Liver (tissue), 9 donors: ENCODE results near the gene P3H1. TPM values are rescaled to one million over a fixed set of nuclear protein-coding genes. Genes with fewer than 3 reads are reported as not detected.

ENCODE experiments used
- DNase-seq: peaks from one replicate; pipeline ENCODE4 v3.0.0-alpha.2; 2017; ENCODE audit warnings: low spot score
- H3K27ac ChIP-seq, 2 donors: one replicate each; pipeline ENCODE4 v1.7.0; 2013; ENCODE audit warnings: inconsistent platforms in 2 of 2, low read length in 2 of 2, control low read depth in 1 of 2, low read depth in 1 of 2, mild to moderate bottlenecking in 1 of 2
- H3K27me3 ChIP-seq, 4 donors: one replicate each; pipeline versions ENCODE4 v1.6.1 to v1.7.0; 2013; ENCODE audit warnings: low read length in 3 of 4, inconsistent platforms in 1 of 4, mild to moderate bottlenecking in 1 of 4, moderate library complexity in 1 of 4; ENCODE audit not compliant: control insufficient read depth in 4 of 4, insufficient read depth in 4 of 4
- H3K36me3 ChIP-seq, 4 donors: one replicate each; pipeline versions ENCODE4 v1.6.1 to v1.7.0; 2013; ENCODE audit warnings: low read length in 3 of 4, mild to moderate bottlenecking in 3 of 4, low read depth in 1 of 4, moderate library complexity in 1 of 4; ENCODE audit not compliant: control insufficient read depth in 4 of 4, insufficient read depth in 3 of 4
- H3K4me1 ChIP-seq, 4 donors: one replicate each; pipeline versions ENCODE4 v1.6.1 to v1.7.0; 2013; ENCODE audit warnings: low read length in 3 of 4, mild to moderate bottlenecking in 3 of 4, moderate library complexity in 1 of 4; ENCODE audit not compliant: control insufficient read depth in 4 of 4, insufficient read depth in 4 of 4
- H3K4me3 ChIP-seq, 3 donors: one replicate each; pipeline versions ENCODE4 v1.6.1 to v1.7.0; 2013; ENCODE audit warnings: low read length in 3 of 3, control low read depth in 1 of 3, low read depth in 1 of 3, mild to moderate bottlenecking in 1 of 3
- H3K9ac ChIP-seq, 2 donors: one replicate each; pipeline ENCODE4 v1.7.0; 2013; ENCODE audit warnings: low read length in 2 of 2, mild to moderate bottlenecking in 2 of 2, moderate library complexity in 2 of 2, control low read depth in 1 of 2, low read depth in 1 of 2
- H3K9me3 ChIP-seq, 4 donors: one replicate each; pipeline versions ENCODE4 v1.6.1 to v1.7.0; 2013; ENCODE audit warnings: low read length in 3 of 4; ENCODE audit not compliant: control insufficient read depth in 4 of 4
- ATF3 ChIP-seq: IDR thresholded peaks from 2 replicates; pipeline ENCODE4 v1.6.1; 2016; ENCODE audit warnings: antibody characterized with exemption
- EGR1 ChIP-seq, 2 donors: IDR thresholded peaks; 2 replicates each; pipeline ENCODE4 v1.6.1; 2016 to 2018; ENCODE audit warnings: antibody characterized with exemption in 2 of 2, low read depth in 2 of 2
- FOXA1 ChIP-seq: IDR thresholded peaks from 2 replicates; pipeline ENCODE4 v1.6.1; 2016; ENCODE audit warnings: antibody characterized with exemption
- FOXA2 ChIP-seq: IDR thresholded peaks from 2 replicates; pipeline ENCODE4 v1.6.1; 2016; ENCODE audit warnings: antibody characterized with exemption
- GABPA ChIP-seq, 2 donors: IDR thresholded peaks in 1 of 2; conservative IDR thresholded peaks in 1 of 2; 2 replicates each; pipeline ENCODE4 v1.6.1; 2016; ENCODE audit warnings: antibody characterized with exemption in 2 of 2, mild to moderate bottlenecking in 1 of 2, moderate library complexity in 1 of 2
- HNF4A ChIP-seq, 2 donors: conservative IDR thresholded peaks; 2 replicates each; pipeline ENCODE4 v1.6.1; 2016; ENCODE audit warnings: antibody characterized with exemption in 2 of 2, mild to moderate bottlenecking in 2 of 2
- HNF4G ChIP-seq: IDR thresholded peaks from 2 replicates; pipeline ENCODE4 v1.6.1; 2016; ENCODE audit warnings: antibody characterized with exemption
- JUND ChIP-seq, 2 donors: IDR thresholded peaks; 2 replicates each; pipeline ENCODE4 v1.6.1; 2016; ENCODE audit warnings: antibody characterized with exemption in 2 of 2
- MAX ChIP-seq: IDR thresholded peaks from 2 replicates; pipeline ENCODE4 v1.6.1; 2016; ENCODE audit warnings: antibody characterized with exemption
- NR2F2 ChIP-seq: IDR thresholded peaks from 2 replicates; pipeline ENCODE4 v1.6.1; 2016; ENCODE audit warnings: antibody characterized with exemption
- RAD21 ChIP-seq, 2 donors: IDR thresholded peaks; 2 replicates each; pipeline ENCODE4 v1.6.1; 2016; ENCODE audit warnings: antibody characterized with exemption in 2 of 2, mild to moderate bottlenecking in 2 of 2
- RXRA ChIP-seq, 2 donors: IDR thresholded peaks; 2 replicates each; pipeline ENCODE4 v1.6.1; 2017 to 2018; ENCODE audit warnings: antibody characterized with exemption in 2 of 2, mild to moderate bottlenecking in 1 of 2
- SP1 ChIP-seq: IDR thresholded peaks from 2 replicates; pipeline ENCODE4 v1.6.1; 2018; ENCODE audit warnings: antibody characterized with exemption, mild to moderate bottlenecking
- TAF1 ChIP-seq: conservative IDR thresholded peaks from 2 replicates; pipeline ENCODE4 v1.6.1; 2016; ENCODE audit warnings: antibody characterized with exemption, mild to moderate bottlenecking
- YY1 ChIP-seq: IDR thresholded peaks from 2 replicates; pipeline ENCODE4 v1.6.1; 2016; ENCODE audit warnings: antibody characterized with exemption, mild to moderate bottlenecking
- WGBS: extraction: QIAGEN DNeasy Blood & Tissue Kit; methylation state at CpG from one replicate; pipeline ENCODE4 v1.1.7; 2013; 5-methylcytosine and 5-hydroxymethylcytosine counted together
- polyA plus RNA-seq, 2 donors: library from polyadenylated mRNA; stranded (reverse) in 1 of 2; unstranded in 1 of 2; fragments of 200-250 nt in 1 of 2; fragments of >200 nt in 1 of 2; fragmentation: Nextera tagmentation in 1 of 2; extraction: Ambion mirVana in 1 of 2; gene quantifications; one replicate each; pipeline versions ENCODE4 v1.2.1 to v1.2.3, GENCODE V29; 2013 to 2015
- total RNA-seq, 2 donors: library from RNA; depleted of rRNA; stranded (reverse); fragments of >200 nt; gene quantifications; one replicate each; pipeline ENCODE4 v1.2.3, GENCODE V29; 2014
- TF ChIP-seq, protein P1 (sequence below): fragments of 150-350 bp; IDR thresholded peaks from 2 replicates; pipeline ENCODE4 v1.5.1; 2017; ENCODE audit warnings: improper control_type of control experiment, low read depth, low read length; ENCODE audit not compliant: missing input control
- TF ChIP-seq, protein P2 (sequence below): IDR thresholded peaks from 2 replicates; pipeline ENCODE4 v1.6.1; 2016; ENCODE audit warnings: antibody characterized with exemption, mild to moderate bottlenecking
- TF ChIP-seq, protein P3 (sequence below): IDR thresholded peaks from 2 replicates; pipeline ENCODE4 v1.6.1; 2016; ENCODE audit warnings: antibody characterized with exemption
- donor health status: healthy.
- donor health status: healthy.
- donor health status: healthy.
- donor health status: healthy.
- donor health status: healthy.

P3H1 gene
- total and polyA plus RNA-seq, 4 donors = 14.9 to 28.0 (median 22.7) TPM

GRCh38 chr1:42743317-42744147, 23.3 kb downstream of the P3H1 start:
- Histone ChIP-seq H3K36me3 (peaks cover 1 to 26% (median 10%) of the 10 kb centered on the region in 4 donors), H3K4me3 (no peak overlapping the region), H3K9ac (no peak overlapping the region), H3K9me3 (no peaks in the 10 kb centered on the region), H3K27me3 (no peaks in the 10 kb centered on the region), H3K4me1 (peaks cover 2 to 7% (median 5%) of the 10 kb centered on the region in 4 donors), H3K27ac (no peak overlapping the region)
- TF ChIP-seq RAD21 (IDR thresholded peaks at IDR 0.05) (no peak), EGR1 (IDR thresholded peaks at IDR 0.05; ENCODE audit: low read depth in 2 of 2) (no peak), ATF3 (no peak), MAX (no peak), HNF4G (no peak), RXRA (IDR thresholded peaks at IDR 0.05) (no peak), SP1 (no peak), FOXA2 (no peak), GABPA (IDR thresholded peaks at IDR 0.05 in 1 of 2, conservative IDR thresholded peaks at IDR 0.05 in 1 of 2) (no peak), JUND (IDR thresholded peaks at IDR 0.05) (no peak), NR2F2 (no peak), FOXA1 (no peak), HNF4A (conservative IDR thresholded peaks at IDR 0.05) (no peak), TAF1 (no peak), YY1 (no peak)
- TF ChIP-seq, protein P1, sequence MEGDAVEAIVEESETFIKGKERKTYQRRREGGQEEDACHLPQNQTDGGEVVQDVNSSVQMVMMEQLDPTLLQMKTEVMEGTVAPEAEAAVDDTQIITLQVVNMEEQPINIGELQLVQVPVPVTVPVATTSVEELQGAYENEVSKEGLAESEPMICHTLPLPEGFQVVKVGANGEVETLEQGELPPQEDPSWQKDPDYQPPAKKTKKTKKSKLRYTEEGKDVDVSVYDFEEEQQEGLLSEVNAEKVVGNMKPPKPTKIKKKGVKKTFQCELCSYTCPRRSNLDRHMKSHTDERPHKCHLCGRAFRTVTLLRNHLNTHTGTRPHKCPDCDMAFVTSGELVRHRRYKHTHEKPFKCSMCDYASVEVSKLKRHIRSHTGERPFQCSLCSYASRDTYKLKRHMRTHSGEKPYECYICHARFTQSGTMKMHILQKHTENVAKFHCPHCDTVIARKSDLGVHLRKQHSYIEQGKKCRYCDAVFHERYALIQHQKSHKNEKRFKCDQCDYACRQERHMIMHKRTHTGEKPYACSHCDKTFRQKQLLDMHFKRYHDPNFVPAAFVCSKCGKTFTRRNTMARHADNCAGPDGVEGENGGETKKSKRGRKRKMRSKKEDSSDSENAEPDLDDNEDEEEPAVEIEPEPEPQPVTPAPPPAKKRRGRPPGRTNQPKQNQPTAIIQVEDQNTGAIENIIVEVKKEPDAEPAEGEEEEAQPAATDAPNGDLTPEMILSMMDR = no peak
- TF ChIP-seq, protein P2, sequence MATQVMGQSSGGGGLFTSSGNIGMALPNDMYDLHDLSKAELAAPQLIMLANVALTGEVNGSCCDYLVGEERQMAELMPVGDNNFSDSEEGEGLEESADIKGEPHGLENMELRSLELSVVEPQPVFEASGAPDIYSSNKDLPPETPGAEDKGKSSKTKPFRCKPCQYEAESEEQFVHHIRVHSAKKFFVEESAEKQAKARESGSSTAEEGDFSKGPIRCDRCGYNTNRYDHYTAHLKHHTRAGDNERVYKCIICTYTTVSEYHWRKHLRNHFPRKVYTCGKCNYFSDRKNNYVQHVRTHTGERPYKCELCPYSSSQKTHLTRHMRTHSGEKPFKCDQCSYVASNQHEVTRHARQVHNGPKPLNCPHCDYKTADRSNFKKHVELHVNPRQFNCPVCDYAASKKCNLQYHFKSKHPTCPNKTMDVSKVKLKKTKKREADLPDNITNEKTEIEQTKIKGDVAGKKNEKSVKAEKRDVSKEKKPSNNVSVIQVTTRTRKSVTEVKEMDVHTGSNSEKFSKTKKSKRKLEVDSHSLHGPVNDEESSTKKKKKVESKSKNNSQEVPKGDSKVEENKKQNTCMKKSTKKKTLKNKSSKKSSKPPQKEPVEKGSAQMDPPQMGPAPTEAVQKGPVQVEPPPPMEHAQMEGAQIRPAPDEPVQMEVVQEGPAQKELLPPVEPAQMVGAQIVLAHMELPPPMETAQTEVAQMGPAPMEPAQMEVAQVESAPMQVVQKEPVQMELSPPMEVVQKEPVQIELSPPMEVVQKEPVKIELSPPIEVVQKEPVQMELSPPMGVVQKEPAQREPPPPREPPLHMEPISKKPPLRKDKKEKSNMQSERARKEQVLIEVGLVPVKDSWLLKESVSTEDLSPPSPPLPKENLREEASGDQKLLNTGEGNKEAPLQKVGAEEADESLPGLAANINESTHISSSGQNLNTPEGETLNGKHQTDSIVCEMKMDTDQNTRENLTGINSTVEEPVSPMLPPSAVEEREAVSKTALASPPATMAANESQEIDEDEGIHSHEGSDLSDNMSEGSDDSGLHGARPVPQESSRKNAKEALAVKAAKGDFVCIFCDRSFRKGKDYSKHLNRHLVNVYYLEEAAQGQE = no peak
- TF ChIP-seq, protein P3, sequence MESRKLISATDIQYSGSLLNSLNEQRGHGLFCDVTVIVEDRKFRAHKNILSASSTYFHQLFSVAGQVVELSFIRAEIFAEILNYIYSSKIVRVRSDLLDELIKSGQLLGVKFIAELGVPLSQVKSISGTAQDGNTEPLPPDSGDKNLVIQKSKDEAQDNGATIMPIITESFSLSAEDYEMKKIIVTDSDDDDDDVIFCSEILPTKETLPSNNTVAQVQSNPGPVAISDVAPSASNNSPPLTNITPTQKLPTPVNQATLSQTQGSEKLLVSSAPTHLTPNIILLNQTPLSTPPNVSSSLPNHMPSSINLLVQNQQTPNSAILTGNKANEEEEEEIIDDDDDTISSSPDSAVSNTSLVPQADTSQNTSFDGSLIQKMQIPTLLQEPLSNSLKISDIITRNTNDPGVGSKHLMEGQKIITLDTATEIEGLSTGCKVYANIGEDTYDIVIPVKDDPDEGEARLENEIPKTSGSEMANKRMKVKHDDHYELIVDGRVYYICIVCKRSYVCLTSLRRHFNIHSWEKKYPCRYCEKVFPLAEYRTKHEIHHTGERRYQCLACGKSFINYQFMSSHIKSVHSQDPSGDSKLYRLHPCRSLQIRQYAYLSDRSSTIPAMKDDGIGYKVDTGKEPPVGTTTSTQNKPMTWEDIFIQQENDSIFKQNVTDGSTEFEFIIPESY = no peak
- WGBS = 85% methylated on average over 21 of the region's 21 CpGs
- DNase-seq = no peak
